HepG2 (cell line): ENCODE measurements around the gene PHF13. TPM values are rescaled to one million over a fixed set of nuclear protein-coding genes. Genes with fewer than 3 reads are reported as not detected.
A peak's percentile ranks its signal among the peaks of the same experiment; 100 is the strongest.

ENCODE experiments used
- ARNTL ChIP-seq: sonication (generic); formaldehyde crosslinking; IDR thresholded peaks from 2 replicates; pipeline ENCODE4 v1.4.0; 2020; ENCODE audit warnings: mild to moderate bottlenecking, missing genetic modification reagents
- FOXA3 ChIP-seq: IDR thresholded peaks from 2 replicates; pipeline ENCODE4 v1.6.1; 2016; ENCODE audit warnings: missing genetic modification reagents, missing compliant biosample characterization
- GATAD2A ChIP-seq: IDR thresholded peaks from 2 replicates; pipeline ENCODE4 v1.6.1; 2016
- HOXA5 ChIP-seq: sonication (generic); formaldehyde crosslinking; IDR thresholded peaks from 2 replicates; pipeline ENCODE4 v1.4.0; 2020; ENCODE audit warnings: missing genetic modification reagents
- MTF2 ChIP-seq: sonication (generic); formaldehyde crosslinking; IDR thresholded peaks from 2 replicates; pipeline ENCODE4 v1.5.0; 2020; ENCODE audit warnings: missing genetic modification reagents, borderline replicate concordance
- NFKBIZ ChIP-seq: IDR thresholded peaks from 2 replicates; pipeline ENCODE4 v1.6.1; 2018; ENCODE audit warnings: missing genetic modification reagents, missing compliant biosample characterization
- NFYB ChIP-seq: sonication (generic); formaldehyde crosslinking; IDR thresholded peaks from 2 replicates; pipeline ENCODE4 v1.4.0; 2020; ENCODE audit warnings: missing genetic modification reagents
- NR2F6 ChIP-seq, 2 experiments: IDR thresholded peaks; 2 replicates each; pipeline ENCODE4 v1.6.1; 2016; ENCODE audit warnings: antibody characterized with exemption in 1 of 2, mild to moderate bottlenecking in 1 of 2
- RFX3 ChIP-seq: IDR thresholded peaks from 2 replicates; pipeline ENCODE4 v1.6.1; 2016; ENCODE audit warnings: missing biosample characterization, missing genetic modification reagents
- SP5 ChIP-seq: IDR thresholded peaks from 2 replicates; pipeline ENCODE4 v1.6.1; 2016; ENCODE audit warnings: low read depth, borderline replicate concordance
- TOE1 ChIP-seq: sonication (generic); formaldehyde crosslinking; IDR thresholded peaks from 2 replicates; pipeline ENCODE4 v1.4.0; 2020; ENCODE audit warnings: mild to moderate bottlenecking, missing genetic modification reagents
- WIZ ChIP-seq: sonication (generic); formaldehyde crosslinking; IDR thresholded peaks from 2 replicates; pipeline ENCODE4 v1.5.1; 2020; ENCODE audit warnings: mild to moderate bottlenecking, missing genetic modification reagents
- XRCC5 ChIP-seq: fragments of 200-400 bp; formaldehyde crosslinking; optimal IDR thresholded peaks from 2 replicates; pipeline ENCODE3; 2017; ENCODE audit warnings: mild to moderate bottlenecking, low read length
- ZBTB38 ChIP-seq: sonication (generic); formaldehyde crosslinking; IDR thresholded peaks from 2 replicates; pipeline ENCODE4 v1.5.1; 2020; ENCODE audit warnings: mild to moderate bottlenecking, missing genetic modification reagents
- ZNF296 ChIP-seq: sonication (generic); formaldehyde crosslinking; conservative IDR thresholded peaks from 2 replicates; pipeline ENCODE4 v1.5.0; 2020; ENCODE audit warnings: mild to moderate bottlenecking, missing genetic modification reagents
- ZNF616 ChIP-seq: sonication (generic); formaldehyde crosslinking; IDR thresholded peaks from 2 replicates; pipeline ENCODE4 v1.5.0; 2020; ENCODE audit warnings: low read depth, mild to moderate bottlenecking, missing genetic modification reagents
- ZNF747 ChIP-seq: sonication (generic); formaldehyde crosslinking; IDR thresholded peaks from 2 replicates; pipeline ENCODE4 v1.8.1; 2023; ENCODE audit warnings: missing genetic modification reagents, mild to moderate bottlenecking, borderline replicate concordance
- ZSCAN31 ChIP-seq: sonication (generic); formaldehyde crosslinking; IDR thresholded peaks from 2 replicates; pipeline ENCODE4 v1.5.0; 2020; ENCODE audit warnings: low read depth, mild to moderate bottlenecking, missing genetic modification reagents
- polyA plus RNA-seq, 8 experiments: library from polyadenylated mRNA; depleted of rRNA in 3 of 8; stranded (reverse) in 7 of 8; unstranded in 1 of 8; fragments of >200 nt; fragmentation: Illumina TruSeq in 4 of 8; extraction: Trizol in 4 of 8; gene quantifications; 2 replicates each; pipeline versions ENCODE4 v1.2.1 to v1.2.3, GENCODE V29; 2011 to 2016; ENCODE audit warnings: low read depth in 4 of 8, missing spikeins in 1 of 8, mixed read lengths in 1 of 8; ENCODE audit not compliant: insufficient read depth in 1 of 8
- total RNA-seq, 5 experiments: library from RNA; depleted of rRNA; stranded (reverse); fragments of >200 nt; fragmentation: Illumina TruSeq; extraction: Trizol; gene quantifications; 2 replicates each; pipeline ENCODE4 v1.2.3, GENCODE V29; 2016; ENCODE audit warnings: low read depth in 1 of 5
- TF ChIP-seq, protein P1 (sequence below): sonication (generic); formaldehyde crosslinking; IDR thresholded peaks from 2 replicates; pipeline ENCODE4 v1.4.0; 2020; ENCODE audit warnings: missing genetic modification reagents
- TF ChIP-seq, protein P2 (sequence below): sonication (generic); formaldehyde crosslinking; IDR thresholded peaks from 2 replicates; pipeline ENCODE4 v1.4.0; 2020; ENCODE audit warnings: missing genetic modification reagents
- TF ChIP-seq, protein P3 (sequence below): sonication (generic); formaldehyde crosslinking; IDR thresholded peaks from 2 replicates; pipeline ENCODE4 v1.5.0; 2020; ENCODE audit warnings: missing genetic modification reagents
- TF ChIP-seq, protein P4 (sequence below): sonication (generic); formaldehyde crosslinking; IDR thresholded peaks from 2 replicates; pipeline ENCODE4 v1.8.0; 2023; ENCODE audit warnings: mild to moderate bottlenecking, missing genetic modification reagents
- TF ChIP-seq, protein P5 (sequence below): sonication (generic); formaldehyde crosslinking; IDR thresholded peaks from 2 replicates; pipeline ENCODE4 v1.4.0; 2020; ENCODE audit warnings: missing genetic modification reagents, borderline replicate concordance

PHF13 gene
- total and polyA plus RNA-seq, 2 of the 13 experiments (the other 11 are each of a cell fraction or from before 2014, with no cell fraction given): 4.7 to 7.4 TPM

DNA sequence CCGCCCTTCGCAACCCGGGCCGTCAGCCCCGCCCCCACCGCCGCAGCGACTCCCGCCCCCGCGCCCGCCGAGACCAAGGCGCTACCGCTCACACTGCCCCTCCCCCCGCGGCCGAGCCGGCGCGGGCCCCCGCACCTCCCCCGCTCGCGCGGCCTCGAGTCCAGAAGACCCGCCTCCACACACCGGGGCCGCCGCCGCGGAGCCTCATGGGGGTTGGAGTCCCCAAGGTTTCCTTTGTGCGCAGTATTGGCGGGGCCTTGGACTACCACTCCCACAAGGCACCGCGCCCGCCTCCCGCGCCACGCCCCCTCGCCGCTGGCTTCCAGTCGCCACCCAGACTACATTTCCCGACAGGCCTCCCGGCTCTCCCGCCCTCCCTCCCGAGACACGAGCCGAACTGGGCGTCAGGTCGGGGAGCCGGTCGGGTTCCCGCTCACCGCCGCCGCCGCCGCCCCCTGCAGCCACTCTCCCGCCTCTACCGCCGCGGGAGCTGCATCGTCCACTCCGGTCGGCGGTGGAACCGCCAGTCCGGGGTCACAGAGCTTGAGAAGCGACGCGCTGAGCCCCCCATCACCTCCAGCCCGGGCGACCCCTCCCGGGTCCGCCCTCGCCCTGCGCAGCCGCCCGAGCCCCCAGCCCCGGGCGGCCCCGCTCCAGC, at the start of gene PHF13 (continued):
- TF ChIP-seq MTF2 (CRISPR knock-in tag) (peak; percentile 74; the same call in 1 of the 2 replicates), RFX3 (CRISPR knock-in tag) (no peak), ZSCAN31 (0 out of 2 replicates have a peak, but pooled peaks have one; percentile 22), WIZ (CRISPR knock-in tag) (no peak), NFKBIZ (CRISPR knock-in tag) (peak; percentile 26; the same call in 1 of the 2 replicates), XRCC5 (peak; percentile 38), ZBTB38 (peak; percentile 28; the same call in 1 of the 2 replicates), NR2F6 (IDR thresholded peaks at IDR 0.05) (no peak), NR2F6 (CRISPR knock-in tag; IDR thresholded peaks at IDR 0.05) (0 out of 2 replicates have a peak, but pooled peaks have one; percentile 37), GATAD2A (no peak), ZNF296 (no peak), FOXA3 (CRISPR knock-in tag) (peak; percentile 37; the same call in 1 of the 2 replicates), ARNTL (CRISPR knock-in tag) (0 out of 2 replicates have a peak, but pooled peaks have one; percentile 32), TOE1 (no peak), SP5 (peak; percentile 70), HOXA5 (CRISPR knock-in tag) (peak; percentile 48; the same call in 1 of the 2 replicates), NFYB (CRISPR knock-in tag) (peak; percentile 60), ZNF616 (CRISPR knock-in tag) (0 out of 2 replicates have a peak, but pooled peaks have one; percentile 6), ZNF747 (CRISPR knock-in tag) (0 out of 2 replicates have a peak, but pooled peaks have one; percentile 19)
- TF ChIP-seq, protein P1, sequence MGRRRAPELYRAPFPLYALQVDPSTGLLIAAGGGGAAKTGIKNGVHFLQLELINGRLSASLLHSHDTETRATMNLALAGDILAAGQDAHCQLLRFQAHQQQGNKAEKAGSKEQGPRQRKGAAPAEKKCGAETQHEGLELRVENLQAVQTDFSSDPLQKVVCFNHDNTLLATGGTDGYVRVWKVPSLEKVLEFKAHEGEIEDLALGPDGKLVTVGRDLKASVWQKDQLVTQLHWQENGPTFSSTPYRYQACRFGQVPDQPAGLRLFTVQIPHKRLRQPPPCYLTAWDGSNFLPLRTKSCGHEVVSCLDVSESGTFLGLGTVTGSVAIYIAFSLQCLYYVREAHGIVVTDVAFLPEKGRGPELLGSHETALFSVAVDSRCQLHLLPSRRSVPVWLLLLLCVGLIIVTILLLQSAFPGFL: no peak
- TF ChIP-seq, protein P2, sequence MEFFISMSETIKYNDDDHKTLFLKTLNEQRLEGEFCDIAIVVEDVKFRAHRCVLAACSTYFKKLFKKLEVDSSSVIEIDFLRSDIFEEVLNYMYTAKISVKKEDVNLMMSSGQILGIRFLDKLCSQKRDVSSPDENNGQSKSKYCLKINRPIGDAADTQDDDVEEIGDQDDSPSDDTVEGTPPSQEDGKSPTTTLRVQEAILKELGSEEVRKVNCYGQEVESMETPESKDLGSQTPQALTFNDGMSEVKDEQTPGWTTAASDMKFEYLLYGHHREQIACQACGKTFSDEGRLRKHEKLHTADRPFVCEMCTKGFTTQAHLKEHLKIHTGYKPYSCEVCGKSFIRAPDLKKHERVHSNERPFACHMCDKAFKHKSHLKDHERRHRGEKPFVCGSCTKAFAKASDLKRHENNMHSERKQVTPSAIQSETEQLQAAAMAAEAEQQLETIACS (CRISPR knock-in tag): peak; percentile 90
- TF ChIP-seq, protein P3, sequence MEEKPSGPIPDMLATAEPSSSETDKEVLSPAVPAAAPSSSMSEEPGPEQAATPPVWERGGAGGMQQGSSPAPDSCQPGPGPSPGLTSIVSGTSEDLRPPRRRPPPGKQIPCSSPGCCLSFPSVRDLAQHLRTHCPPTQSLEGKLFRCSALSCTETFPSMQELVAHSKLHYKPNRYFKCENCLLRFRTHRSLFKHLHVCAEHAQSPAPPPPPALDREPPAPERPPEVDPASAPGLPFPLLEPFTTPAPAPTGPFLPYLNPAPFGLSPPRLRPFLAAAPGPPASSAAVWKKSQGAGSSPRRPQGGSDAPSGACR: peak; percentile 36; the same call in 1 of the 2 replicates
- TF ChIP-seq, protein P4, sequence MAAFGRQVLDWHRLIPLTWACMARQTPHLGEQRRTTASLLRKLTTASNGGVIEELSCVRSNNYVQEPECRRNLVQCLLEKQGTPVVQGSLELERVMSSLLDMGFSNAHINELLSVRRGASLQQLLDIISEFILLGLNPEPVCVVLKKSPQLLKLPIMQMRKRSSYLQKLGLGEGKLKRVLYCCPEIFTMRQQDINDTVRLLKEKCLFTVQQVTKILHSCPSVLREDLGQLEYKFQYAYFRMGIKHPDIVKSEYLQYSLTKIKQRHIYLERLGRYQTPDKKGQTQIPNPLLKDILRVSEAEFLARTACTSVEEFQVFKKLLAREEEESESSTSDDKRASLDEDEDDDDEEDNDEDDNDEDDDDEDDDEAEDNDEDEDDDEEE (CRISPR knock-in tag): no peak
- TF ChIP-seq, protein P5, sequence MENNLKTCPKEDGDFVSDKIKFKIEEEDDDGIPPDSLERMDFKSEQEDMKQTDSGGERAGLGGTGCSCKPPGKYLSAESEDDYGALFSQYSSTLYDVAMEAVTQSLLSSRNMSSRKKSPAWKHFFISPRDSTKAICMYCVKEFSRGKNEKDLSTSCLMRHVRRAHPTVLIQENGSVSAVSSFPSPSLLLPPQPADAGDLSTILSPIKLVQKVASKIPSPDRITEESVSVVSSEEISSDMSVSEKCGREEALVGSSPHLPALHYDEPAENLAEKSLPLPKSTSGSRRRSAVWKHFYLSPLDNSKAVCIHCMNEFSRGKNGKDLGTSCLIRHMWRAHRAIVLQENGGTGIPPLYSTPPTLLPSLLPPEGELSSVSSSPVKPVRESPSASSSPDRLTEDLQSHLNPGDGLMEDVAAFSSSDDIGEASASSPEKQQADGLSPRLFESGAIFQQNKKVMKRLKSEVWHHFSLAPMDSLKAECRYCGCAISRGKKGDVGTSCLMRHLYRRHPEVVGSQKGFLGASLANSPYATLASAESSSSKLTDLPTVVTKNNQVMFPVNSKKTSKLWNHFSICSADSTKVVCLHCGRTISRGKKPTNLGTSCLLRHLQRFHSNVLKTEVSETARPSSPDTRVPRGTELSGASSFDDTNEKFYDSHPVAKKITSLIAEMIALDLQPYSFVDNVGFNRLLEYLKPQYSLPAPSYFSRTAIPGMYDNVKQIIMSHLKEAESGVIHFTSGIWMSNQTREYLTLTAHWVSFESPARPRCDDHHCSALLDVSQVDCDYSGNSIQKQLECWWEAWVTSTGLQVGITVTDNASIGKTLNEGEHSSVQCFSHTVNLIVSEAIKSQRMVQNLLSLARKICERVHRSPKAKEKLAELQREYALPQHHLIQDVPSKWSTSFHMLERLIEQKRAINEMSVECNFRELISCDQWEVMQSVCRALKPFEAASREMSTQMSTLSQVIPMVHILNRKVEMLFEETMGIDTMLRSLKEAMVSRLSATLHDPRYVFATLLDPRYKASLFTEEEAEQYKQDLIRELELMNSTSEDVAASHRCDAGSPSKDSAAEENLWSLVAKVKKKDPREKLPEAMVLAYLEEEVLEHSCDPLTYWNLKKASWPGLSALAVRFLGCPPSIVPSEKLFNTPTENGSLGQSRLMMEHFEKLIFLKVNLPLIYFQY: peak; percentile 17; the same call in 1 of the 2 replicates
